HG03460 (cell line): Measurements from ENCODE around the gene IMP4.
A peak's percentile ranks its signal among the peaks of the same experiment; 100 is the strongest.

ENCODE experiments used
- ATAC-seq: cut with Tn5 transposase; IDR thresholded peaks from one replicate; pipeline ENCODE4 v1.9.1; 2021; ENCODE audit not compliant: unreplicated experiment

IMP4 gene

DNA sequence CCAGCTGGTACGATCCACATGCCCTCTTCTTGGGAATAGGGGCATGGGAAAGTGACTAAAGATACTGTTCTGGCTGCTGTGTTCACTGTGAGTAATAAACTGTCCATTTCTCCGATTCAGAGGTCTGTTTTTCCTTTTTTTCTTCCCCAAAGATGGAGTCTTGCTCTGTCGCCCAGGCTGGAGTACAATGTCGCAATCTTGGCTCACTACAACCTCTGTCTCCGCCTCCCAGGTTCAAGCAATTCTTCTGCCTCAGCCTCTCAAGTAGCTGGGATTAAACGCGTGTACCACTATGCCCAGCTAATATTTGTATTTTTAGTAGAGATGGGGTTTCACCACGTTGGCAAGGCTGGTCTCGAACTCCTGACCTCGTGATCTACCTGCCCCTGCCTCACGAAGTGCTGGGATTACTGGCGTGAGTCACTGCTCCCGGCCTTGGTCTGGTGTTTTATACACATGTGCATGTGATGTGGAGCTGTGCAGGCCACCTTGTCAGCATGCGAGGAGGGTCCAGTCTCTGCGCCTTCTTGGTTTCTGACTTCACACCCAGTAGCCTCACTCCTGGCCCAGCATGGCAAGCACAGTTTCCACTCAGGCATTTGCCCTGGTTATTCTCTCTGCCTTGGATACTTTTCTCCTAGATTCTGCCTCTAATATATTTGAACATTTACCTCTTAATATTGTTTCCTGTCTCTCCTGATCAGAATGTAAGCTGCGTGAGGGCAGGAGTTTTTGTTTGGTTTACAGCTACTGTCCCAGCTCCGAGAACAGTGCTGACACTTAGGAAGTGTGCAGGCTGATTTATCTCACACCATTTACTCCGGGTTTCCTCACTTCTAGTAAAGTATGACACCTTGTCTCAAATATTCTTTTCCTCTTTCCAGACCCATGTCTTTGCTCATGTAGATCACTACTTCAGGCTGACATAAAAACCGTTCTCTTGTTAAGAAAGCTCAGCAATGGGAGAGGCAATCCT, 32.9 kb downstream of the IMP4 start:
- no peak for ATAC-seq

DNA sequence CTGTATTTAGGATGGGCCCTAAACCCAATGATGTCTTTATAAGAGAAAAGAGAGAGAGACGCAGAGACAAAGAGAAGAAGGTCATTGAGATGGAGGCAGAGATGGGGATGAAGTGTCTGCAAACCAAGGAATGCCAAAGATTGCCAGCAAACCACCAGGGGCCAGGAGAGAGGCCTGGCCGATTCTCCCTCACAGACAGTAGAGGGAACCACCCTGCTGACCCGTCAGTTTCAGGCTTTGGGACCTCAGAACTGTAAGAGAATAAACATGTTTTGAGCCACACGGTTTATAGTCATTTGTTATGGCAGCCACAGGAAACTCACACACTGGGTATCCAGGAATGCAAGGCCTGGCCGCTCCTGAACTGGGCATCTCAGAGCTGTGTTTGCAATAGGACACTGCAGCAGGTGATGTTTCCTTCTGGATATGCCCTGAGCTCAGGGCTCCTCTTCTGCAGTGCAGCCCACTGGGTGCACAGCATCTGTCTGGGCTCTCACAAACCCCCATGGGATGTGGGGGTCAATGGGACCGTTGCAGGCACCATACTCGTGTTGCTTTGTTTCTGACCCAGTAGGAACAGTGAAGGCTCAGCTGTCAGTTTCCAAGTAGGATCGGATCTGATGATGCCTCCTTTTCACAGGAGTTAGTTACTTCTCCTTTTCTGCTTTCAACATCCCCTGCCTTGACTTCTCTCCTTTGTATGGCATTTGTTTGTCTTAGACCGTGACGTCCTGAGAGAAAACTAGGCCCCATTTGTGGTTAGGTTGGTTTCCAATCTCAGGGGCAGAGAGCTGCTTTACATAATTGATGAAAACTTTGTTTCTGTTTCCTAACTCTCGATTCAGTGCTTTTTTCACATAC, 34.0 kb downstream of the IMP4 start:
- peak; percentile 57 for ATAC-seq

DNA sequence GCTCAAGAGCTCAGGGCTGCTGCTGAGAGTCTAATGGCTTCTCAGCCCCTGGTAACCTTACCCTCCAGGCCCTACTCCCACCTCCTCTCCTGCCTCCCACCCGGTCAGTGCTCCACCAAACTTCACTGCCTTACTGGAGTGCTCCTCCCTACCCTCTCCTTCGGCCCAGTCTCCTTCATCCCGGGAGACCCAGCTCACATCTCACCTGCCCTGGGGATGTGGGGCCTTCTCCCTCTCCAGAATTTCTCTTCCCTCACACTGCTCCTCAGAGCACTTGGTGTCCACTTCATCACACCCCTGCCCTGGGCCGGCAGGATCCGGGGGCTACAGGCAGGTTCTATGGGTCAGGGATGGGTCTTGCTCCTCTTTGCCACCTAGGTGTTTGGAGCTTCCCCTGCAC, 34.8 kb downstream of the IMP4 start:
- ATAC-seq: no peak

DNA sequence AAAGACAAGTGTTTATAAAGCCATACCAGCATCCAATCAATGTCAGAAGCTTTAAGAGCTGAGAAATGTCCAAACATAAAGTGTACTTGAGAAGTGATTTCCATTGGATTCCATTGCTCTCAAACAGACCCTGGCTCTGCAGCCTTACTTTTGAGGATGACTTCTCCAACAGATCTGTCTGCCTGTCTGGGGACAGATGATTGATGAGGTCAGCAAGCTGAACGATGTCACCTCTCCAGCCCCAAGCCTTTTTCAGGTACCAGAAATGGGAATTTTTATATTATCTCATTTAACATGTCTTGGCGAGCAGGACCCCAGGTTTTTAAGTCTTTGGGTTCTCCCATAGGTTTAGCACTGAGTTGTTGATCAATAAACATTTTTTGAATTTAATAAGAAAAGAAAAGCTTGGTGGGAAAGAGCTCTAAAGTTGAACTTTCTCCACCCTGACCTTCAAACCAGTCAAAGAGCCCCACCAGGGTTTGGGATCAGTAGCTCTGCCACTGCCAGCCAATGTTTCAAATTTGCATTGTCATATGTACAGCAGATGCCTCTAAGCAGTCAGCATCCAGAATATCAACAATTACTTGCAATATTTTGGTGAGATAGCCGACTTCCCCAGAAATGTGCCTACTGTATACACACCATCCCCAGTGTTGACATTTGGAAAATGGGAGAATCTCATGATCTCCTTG, 35.7 kb downstream of the IMP4 start:
- no peak for ATAC-seq

DNA sequence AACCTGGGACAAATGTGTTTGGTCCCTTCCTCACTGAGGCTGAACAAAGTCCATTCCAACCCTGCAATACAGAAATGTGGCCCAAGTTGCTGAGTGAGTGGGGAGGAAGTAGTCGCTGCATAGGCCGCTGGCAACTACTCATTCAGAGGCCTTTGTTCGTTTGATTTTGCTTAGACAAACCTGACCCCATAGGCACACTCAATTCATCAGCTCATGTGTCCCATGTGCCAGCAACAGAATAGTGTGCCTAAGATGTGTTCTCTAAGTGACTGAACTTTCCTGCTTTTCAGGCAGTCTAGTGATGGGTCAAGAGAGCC, 36.2 kb downstream of the IMP4 start:
- ATAC-seq: no peak

DNA sequence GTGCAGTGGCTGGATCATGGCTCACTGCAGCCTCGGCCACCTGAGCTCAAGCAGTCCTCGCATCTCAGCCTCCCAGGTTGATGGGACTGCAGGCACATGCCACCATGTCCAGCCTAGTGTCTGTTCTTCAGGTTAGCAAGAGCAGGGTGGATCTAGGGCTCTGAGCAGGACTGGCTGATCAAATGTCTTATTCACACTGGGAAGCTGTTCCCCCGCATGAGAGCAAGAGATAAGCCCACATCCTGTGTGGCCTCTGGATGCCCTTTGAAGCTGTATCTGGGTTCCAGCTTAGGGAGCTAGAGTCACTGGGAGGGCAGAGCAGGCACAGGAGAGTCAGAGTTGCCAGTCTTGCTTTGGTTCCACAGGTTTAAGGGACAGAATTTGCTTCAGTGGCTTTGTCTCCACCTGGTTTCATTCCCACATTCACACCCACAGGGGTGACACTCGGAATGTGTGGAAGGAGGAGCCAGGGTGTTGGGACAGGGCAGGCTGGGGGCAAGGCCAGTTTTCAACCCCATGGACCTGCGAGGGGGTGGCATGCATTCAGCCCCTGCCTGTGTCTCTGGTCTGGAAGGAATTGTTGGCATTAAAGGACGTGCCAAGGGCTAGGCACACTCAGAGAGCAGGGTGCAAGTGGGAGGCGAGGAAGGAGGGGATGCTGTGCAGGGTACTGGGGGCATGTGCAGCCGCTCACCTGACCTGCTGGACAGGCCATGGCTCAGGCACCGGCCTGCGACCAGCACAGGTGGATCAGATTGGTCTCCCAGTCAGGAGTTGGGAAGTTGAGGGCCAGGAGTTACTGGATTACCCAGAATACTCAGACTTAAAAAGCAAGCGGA, 37.6 kb downstream of the IMP4 start:
- no peak for ATAC-seq

DNA sequence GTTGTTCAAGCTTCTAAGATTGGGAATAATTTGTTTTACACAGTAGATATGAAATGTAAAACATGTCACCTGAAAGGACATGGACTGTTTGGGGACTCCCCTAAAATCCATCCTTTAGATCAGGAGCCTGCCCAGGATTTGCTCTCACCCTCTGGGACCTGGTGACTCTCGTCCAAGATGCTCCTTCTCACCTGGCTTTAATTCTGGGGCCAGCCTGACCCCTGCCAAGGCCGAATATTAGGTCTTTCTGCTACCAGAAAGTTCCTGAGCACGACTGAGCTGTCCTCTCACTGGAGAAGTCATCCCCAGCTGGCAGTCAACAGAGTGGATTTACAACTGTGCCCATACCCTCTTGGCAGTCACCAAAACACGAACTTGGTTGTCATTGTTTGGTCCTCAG, 38.4 kb downstream of the IMP4 start:
- ATAC-seq: no peak

DNA sequence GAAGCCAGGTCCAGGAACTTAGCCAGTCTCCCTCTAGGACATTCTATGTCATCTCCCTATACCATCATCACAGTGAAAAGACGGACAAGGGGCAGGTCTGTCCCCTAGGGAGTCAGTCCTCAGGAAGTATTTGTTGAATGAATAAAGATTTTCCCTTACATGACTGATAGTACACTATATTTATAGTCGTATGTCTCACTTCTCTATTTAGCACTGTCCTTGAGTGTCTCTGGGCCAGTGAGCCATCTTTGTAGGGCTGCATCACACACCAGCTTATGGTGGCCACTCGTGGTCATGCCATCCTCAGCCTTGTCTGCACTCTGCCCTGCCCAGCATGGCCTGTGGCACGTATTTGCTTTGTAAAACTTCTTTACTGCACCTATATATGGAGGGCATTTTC, 38.9 kb downstream of the IMP4 start:
- ATAC-seq: no peak

DNA sequence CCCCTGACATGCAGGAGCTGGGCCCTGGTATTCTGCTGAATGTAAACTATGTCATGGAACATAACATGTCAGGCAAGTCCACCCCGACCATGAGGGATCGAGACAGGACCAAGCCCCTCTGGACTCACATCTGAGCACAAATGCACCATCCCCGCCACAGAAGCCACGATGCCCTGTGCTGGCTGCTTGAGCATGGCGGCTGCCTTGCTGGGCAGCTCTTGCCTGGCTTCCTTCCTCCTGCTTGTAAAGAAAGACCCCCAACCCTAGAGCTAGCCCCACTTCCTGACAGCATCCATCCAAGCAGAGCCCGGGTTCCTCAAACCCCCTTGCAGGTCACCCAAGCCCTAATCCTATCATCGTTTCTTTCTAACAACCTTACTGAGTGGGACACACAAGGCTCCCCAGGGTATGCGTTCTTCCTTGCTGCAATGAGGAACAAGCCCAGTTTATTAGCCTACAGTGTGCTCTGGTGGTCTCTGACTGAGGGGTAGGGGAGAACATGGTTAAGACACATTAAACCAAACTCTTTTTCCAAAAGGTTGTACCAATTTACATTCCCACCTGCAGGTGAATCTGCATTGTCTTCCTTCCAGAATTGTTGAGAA, 39.7 kb downstream of the IMP4 start:
- ATAC-seq: no peak

DNA sequence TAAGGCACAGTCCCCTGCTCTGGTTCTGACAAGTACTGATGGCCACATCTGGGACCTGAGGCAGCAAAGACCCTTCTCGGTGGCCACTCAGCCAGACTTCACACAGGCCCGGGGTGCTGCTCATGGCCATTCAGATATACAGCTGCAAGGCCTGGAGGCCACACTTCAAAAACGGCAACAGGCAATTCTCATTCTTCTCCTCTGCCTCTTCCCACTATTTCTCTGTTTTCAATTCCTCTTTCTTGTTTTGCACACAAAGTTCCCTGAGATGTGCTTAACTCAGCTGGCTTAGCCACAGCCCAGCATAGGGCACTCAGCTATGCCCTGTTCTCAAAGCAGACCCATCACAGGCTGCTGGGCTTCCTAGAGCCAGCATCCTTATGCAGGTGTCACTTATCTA, 43.0 kb downstream of the IMP4 start:
- ATAC-seq: peak; percentile 47

DNA sequence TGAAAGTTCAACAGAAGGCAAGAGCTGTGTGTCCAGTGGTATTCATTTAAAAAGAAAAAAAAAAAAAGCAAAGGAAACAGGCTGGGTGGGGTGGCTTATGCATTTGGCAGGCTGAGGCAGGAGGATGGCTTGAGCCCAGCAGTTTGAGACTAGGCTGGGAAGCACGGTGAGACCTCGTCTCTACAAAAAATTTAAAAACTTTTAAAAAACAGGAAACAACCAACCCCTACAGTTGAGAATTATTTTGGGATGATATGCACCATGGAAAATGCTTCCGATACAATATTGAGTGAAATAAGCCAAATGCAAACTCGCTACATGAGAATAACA, 44.3 kb downstream of the IMP4 start:
- ATAC-seq: no peak

DNA sequence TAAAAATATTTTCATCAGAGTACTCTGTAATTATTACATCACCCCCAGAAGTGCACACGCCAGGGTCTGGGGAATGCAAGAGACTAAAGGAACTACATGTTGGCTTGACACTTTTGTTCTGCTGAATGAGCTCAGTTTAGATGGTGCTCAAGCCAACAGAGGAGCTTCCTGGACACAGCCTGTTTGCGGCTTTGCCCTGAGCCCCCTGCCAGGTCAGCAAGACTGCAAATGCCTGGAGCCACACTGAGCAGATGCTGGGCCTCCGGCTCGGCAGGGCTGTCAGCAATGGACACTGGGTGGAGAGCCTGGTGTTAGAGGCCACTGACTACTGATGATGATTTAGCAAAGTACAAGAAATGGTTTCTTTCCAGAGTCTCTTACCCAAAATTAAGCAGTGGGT, 45.1 kb downstream of the IMP4 start:
- no peak for ATAC-seq

DNA sequence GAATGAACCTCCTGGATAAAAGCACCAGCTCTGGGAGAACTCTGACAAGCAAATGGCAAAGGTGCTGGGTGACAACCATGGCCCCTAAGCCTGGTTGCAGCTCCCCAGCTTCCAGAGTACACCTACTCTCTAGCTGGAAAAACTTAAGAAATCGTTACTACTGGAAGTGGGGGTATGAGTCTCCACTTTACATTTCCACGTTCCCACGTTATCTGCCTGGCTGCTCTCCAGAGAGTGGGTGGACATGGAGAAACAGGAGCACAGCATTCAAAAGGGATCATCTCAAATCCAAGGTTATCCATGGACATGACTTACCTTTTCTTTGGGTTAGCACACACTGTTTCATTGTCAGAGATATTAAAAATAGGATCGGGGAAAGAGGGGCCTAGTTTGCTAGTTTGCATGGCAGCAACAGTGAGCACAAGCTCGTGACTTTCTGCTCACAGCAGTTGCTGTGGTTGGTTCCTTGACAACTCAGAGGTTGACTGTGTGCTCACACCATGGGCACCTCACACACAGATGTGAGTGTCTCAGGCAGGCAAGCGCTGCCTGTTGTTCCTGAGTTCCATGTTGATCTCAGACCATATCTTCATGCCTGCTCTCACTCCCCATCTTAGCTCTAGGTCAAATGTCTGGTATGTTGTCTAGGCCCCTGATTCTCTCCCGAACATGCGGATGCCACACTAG, 45.7 kb downstream of the IMP4 start:
- no peak for ATAC-seq

DNA sequence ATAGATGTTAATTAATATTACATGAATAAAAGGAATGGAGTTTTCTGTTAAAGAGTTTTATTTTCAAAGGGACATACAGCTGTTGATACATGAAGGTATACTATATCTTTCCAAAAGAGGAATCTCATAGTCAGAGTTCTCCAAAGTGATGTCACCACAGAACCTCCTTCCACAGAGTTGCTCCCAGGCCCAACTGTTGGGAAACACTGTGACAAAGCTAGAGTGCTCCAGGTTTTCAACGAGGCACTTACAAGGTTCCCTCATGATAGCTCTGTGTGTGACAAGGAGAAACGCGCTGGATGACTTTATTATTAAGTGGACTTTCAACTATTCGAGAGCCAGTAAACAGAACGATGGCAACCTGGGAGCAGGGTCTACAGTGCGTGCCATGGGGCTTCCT, 46.7 kb downstream of the IMP4 start:
- ATAC-seq: no peak

DNA sequence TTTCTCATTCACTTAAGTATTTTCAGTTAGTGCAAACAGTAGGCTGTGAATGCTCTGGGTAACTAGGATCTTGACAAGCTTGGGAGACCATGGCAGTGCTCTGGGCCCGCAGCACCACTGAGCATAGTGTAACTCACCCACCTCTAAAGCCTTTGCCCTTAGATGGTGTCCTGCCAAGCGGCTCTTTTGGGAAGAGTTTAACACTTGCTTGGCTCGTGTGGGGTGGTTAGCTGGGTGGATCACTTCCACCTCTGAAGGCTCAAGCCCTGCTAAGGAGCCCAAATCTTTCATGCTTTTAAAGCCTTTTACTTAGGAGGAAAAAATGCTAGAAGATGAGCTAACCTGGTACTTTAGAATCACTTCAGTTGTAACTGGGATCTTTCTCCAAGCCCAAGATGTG, 47.1 kb downstream of the IMP4 start:
- no peak for ATAC-seq

DNA sequence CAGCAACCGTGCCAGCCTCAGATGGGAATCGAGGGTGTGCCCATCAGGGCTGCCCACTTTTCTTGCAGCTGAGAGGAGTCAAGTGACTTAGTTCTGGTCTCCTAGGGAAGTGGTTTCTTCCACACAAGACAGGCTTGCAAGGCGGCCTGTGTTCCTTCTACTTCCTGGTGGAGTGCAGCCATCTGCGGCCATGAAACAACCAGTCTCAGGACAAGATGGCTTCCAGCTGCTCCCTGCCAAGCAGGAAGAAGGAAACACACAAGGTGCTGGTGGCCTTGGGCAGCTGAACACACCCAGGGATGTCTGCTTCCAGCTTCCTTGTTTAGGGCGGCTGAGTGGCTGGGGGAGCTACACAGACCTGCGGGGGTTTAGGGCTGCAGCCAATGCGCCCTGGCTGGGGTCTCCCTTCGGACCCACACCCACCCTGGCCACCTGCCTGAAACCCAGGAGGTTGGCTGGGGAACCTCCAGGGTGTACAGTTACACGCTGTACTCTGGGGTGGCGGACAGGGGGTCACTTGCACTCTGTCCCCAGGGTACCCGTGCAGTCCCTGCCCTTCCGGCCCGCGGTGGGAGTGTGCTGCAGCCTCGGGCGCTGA, 47.9 kb downstream of the IMP4 start:
- ATAC-seq: no peak

DNA sequence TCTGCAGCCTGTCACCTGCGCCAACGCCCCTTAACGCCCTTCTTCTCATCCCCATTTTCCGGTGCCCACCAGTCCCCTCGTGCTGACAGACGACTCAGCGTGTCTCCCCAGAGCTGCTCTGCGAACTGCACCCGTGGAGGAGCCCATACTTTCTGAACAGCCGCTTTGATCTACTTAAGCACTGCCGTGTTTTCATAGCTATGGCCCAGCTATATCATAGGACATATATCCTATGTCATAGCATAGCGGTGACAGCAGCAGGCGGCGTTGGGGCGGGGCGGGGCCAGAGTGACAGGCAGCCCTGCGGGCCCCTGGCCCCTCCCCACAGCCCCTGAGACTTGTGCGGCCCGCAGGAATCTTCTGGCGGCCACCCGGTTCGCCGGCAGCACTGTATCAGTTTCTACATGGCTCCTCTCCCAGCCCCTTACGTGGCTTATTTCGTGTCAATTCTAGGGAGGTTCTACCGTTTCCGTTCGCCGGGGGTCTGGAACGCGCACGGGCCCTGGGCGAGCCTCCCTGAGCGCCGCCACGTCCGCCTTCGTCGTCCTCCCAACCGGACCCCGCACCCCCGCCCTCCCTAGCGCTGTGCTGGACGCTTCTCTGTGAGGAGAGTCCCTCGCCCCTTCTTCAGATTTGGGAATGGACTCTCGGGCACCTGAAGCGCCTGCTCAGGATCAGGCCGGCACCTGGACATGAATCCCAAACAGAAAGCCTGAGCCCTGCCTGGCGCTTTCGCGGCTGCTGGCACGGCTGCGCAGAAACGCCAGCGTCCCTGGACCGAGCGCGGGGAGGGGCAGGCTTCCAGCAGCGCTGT, 48.6 kb downstream of the IMP4 start:
- ATAC-seq: peak; percentile 89

DNA sequence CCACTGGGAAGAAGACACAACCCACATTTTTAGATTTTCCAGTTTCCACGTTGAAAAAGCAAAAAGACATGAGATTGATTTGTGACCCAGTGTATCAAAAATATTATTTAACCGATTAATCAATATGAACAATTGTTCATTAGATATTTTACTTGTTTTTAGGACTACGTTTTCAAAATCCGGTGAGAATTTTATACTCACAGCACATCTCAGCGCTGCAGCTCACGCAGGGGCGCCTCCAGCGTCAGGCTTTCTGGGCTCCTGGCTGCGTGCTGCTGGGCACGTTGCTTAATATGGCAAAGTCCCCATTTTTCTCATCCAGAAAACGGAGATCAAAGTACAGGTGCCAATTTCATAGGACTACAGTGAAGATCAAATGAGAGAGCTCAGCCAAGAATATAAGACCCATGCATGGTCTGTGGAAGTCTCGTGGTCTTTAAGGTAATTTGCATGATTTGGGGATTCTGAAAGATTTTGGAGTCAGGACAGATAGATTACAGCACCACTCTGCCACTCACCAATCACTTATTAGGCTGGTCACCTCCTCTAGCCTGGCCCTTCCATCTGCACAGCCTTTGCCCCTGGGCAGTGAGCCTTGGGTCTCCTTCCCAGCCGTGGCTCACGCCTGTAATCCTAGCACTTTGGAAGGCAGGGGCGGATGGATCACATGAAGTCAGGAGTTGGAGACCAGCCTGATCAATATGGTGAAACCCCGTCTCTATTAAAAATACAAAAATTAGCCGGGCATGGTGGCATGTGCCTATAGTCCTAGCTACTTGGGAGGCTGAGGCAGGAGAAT, 49.4 kb downstream of the IMP4 start:
- no peak for ATAC-seq
